Kidney epithelial cell (primary cell): ENCODE data around the gene TNFSF10. TPM values are rescaled to one million over a fixed set of nuclear protein-coding genes. Genes with fewer than 3 reads are reported as not detected.

Experiments used
- DNase-seq: peaks from one replicate; pipeline ENCODE4 v3.0.0-alpha.2; 2010; ENCODE audit warnings: low read depth
- H3K27me3 ChIP-seq: 2 replicates; pipeline ENCODE4 v1.6.0; 2011; ENCODE audit warnings: low read length; ENCODE audit not compliant: control insufficient read depth, insufficient read depth
- H3K36me3 ChIP-seq: 2 replicates; pipeline ENCODE4 v1.5.1; 2011; ENCODE audit warnings: low read length; ENCODE audit not compliant: control insufficient read depth, insufficient read depth
- H3K4me3 ChIP-seq: 2 replicates; pipeline ENCODE4 v1.5.1; 2011; ENCODE audit warnings: low read depth, mild to moderate bottlenecking, control low read depth, low read length
- total RNA-seq: library from RNA; depleted of rRNA; stranded (reverse); fragments of >200 nt; gene quantifications from 2 replicates; pipeline ENCODE4 v1.2.3, GENCODE V29; 2015
- TF ChIP-seq, protein P1 (sequence below): IDR thresholded peaks from 2 replicates; pipeline ENCODE4 v1.5.1; 2011; ENCODE audit warnings: mild to moderate bottlenecking, moderate library complexity, low read length, control low read depth, inconsistent platforms; ENCODE audit not compliant: insufficient read depth, poor library complexity, severe bottlenecking

Gene TNFSF10
- total RNA-seq, 1 donor from 2014 or later, result 8.6 TPM

DNA sequence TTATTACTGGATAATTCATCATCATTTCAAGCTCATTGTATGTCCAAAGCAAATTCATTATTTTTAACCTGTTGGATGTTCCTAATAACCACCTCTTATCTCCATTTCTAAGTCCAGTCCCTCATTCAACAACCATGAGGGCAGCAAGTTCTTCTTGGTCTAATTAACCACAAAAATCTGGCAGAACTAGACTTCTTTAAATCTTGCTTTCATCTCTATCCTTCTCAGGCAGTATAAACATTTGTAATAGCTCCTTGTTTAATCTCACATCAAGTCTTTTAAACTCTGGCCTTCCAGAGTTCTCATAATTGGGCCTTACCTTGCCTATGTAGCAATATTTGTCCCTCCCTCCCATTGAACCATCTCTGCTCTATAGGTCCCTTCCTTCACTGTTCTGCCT is 57.9 kb downstream of the TNFSF10 start:
- H3K4me3 ChIP-seq, result no peak overlapping the region
- DNase-seq, result no peak
- TF ChIP-seq, protein P1, sequence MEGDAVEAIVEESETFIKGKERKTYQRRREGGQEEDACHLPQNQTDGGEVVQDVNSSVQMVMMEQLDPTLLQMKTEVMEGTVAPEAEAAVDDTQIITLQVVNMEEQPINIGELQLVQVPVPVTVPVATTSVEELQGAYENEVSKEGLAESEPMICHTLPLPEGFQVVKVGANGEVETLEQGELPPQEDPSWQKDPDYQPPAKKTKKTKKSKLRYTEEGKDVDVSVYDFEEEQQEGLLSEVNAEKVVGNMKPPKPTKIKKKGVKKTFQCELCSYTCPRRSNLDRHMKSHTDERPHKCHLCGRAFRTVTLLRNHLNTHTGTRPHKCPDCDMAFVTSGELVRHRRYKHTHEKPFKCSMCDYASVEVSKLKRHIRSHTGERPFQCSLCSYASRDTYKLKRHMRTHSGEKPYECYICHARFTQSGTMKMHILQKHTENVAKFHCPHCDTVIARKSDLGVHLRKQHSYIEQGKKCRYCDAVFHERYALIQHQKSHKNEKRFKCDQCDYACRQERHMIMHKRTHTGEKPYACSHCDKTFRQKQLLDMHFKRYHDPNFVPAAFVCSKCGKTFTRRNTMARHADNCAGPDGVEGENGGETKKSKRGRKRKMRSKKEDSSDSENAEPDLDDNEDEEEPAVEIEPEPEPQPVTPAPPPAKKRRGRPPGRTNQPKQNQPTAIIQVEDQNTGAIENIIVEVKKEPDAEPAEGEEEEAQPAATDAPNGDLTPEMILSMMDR, result no peak
- no peaks in the 10 kb centered on the region for H3K36me3 ChIP-seq
- no peaks in the 10 kb centered on the region for H3K27me3 ChIP-seq

DNA sequence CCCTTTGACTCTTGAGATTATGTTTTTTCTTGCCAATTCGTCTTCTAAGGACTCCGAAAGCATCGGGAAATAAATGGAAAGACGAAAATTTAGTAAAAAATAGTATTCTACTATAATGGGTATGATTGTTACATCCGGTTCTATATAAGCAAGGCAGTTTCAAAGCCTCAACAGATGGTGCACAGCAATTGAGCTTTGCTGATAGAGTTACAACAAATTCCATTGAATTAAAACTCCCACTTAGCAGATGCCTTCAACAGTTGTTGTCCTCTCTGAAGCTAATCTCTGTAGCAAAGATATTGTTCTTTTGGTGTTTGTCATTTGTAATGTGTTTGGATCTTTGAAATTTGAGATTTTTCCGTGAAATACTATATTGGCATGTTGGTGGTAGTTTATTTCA is 58.9 kb downstream of the TNFSF10 start:
- no peak overlapping the region for H3K4me3 ChIP-seq
- no peak for DNase-seq
- H3K27me3 ChIP-seq, result no peaks in the 10 kb centered on the region
- TF ChIP-seq, protein P1, result no peak
- no peaks in the 10 kb centered on the region for H3K36me3 ChIP-seq

DNA sequence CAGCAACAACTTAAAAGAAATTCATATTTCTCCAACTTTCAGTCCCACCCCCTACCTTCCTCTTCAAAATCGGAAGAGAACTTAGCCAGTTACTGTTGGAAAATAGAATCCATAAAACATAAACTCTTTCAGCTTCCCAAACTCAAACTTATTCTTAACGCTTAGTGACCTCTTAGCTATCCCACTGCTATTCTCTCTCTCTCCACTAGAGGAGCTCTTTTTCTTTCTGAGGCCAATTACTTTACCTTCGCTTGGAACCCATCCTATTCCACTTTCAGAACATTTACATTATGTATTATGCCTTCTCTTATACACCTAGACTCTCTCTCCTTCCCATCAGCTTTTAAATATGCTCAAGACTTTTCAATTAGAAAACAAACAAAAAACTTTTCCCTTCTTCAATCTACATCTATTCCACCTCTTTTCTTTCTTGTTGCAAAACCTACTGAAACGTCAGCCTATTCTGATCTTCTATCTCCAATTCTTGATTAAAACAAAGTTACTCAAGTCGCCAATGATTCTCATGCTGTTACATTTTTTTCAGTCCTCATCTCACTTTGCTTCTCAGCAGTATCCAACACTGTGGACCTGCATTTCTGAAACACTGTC is 61.6 kb downstream of the TNFSF10 start:
- no peak overlapping the region for H3K4me3 ChIP-seq
- no peaks in the 10 kb centered on the region for H3K27me3 ChIP-seq
- no peak for DNase-seq
- no peaks in the 10 kb centered on the region for H3K36me3 ChIP-seq
- TF ChIP-seq, protein P1, result peak; percentile 86

DNA sequence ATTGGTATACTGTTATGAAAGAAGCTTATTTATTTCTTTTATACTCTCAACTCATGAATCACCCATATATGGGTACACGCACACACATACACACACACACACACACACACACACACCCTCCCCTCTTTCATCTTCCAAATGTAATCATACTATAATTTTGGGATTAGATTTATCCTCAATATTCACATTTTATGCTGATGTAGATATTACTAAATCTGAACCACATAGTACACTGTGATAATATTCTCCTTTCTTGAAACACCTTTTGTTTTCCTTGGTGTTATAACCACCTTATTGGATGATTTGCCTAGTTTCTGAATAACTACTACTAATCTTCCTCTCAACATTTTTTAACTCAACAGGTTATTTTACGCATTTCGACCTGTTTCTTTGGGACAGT is 66.8 kb downstream of the TNFSF10 start:
- DNase-seq, result no peak
- Histone ChIP-seq H3K4me3 (no peak overlapping the region), H3K36me3 (no peaks in the 10 kb centered on the region), H3K27me3 (no peaks in the 10 kb centered on the region)
- TF ChIP-seq, protein P1, result no peak

Other genes starting within 250 kb of the TNFSF10 start
- gene GHSR, start 75.0 kb downstream of the TNFSF10 start, total RNA-seq, result not detected in 2 replicates
- 14.9 and 22.4 TPM in 2 replicates for gene NCEH1, start 187.6 kb upstream of the TNFSF10 start, total RNA-seq
- 20.5 and 26.3 TPM in 2 replicates for gene ECT2, start 227.3 kb upstream of the TNFSF10 start, total RNA-seq